GM21576 (cell line): ENCODE data around the gene TYSND1.
A peak's percentile ranks its signal among the peaks of the same experiment; 100 is the strongest.
"Not testable (repeated sequence)": the region's sequence is repeated elsewhere in the genome, so short reads cannot be mapped to it uniquely, and the experiment has no call there.

ENCODE experiments used
- ATAC-seq: cut with Tn5 transposase; IDR thresholded peaks from one replicate; pipeline ENCODE4 v1.9.1; 2021; ENCODE audit warnings: mild to moderate bottlenecking, moderate library complexity; ENCODE audit not compliant: unreplicated experiment

The TYSND1 gene

GRCh38 chr10:70135684-70136083, 10.8 kb downstream of the TYSND1 start:
- ATAC-seq: no peak

DNA sequence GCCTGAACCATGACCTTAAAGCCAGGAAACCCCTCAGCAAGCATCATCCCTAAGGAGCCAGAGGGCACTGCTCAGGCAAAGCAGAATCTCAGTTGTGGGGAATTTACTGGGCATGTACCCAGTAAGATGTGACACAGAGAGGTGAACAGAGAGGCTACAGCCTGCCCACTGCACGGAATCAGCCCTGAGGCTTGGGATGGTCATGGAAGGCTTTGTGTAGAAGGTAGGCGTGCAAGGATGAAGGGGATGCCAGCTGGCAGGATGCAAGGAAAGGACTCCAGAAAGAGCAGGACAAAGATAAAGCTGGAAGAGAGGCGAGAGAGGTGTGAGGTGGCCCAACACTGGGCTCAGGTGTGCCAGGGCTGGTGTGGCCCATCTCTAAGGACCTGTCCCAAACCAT, 11.5 kb downstream of the TYSND1 start:
- no peak for ATAC-seq

DNA sequence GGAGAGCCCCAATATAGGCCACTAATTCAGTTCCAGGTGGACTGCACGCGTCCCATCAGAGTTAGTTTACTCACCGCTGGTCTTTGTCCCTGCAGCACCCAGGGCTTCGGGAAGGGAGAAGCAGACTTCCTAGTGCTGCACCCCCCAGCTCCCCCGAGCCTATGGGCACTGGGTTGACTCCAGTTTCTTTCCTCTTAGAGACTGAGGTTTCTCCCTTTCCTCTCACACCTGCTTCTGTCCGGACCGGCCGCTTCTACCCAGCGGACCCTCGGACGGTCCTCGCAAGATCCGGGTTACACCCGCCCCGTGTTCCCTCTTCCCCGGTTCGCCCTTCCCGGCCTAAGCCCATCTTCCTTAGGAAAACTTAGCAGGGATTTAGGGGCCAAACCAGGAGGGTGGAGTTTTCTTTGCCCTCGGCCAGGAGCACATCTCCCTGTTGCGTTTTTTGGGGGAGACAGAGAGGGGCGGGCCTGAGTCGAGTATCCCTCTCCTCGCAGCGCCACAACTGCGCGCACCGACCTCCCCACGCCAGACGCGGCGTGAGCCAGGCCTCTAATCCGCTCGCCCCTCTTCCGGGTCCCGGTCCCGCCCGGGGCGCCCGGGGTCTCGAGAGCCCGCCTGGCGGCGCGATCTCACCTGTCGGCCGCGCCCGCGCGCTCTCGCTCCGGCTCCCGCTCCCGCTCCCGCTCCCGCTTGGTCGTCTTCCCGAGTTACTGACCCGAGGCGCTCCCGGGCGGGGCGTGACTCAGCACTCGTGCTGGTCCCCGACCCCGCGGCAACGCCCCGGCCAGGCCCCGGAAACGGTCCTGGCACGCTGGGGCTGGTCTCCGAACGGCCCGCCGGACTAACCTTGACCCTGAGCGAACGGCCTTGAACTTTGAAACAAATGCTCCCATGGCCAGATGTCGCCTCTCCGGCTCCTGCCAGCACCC, 14.1 kb downstream of the TYSND1 start, which contains the start of gene AIFM2:
Gene AIFM2, minus strand, starts transcription at position 728 of the 932 bp plus-strand sequence. CDS start 8,741 bp downstream, outside the sequence.
- peak; percentile 68 for ATAC-seq

- no peak for ATAC-seq
These were observed 15.0 kb downstream of the TYSND1 start for GRCh38 chr10:70131560-70131937.

DNA sequence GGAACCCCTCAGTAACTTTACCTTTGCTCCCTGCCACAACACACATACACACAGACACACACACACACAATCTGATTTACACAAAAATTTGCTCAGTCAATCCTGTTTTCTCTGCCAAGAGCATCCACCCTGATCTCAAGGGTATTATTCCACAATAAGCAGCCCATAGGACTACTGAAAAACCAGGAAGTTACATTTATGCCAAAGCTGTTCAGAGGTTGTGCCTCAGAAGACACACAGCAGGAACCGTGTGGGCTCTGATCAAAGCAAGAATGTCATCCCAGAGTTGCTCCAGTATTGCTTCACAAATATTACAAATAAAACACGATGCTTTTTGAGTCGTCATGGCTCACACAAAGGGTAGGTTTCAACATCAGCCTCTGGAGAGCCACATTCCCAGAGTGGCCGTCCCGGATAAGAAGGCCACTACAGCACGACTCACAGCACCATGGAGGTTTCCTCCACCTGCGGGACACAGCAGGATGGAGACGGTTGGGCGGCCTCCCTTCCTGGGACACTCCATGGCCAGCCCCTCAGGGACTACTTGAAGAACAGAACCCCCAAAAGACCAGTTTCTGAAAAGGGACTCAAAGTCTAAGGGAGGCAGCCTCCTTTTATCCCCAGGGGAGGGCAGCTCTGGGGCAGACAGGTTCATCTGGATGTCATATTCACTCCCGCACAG, 15.5 kb downstream of the TYSND1 start:
- no peak for ATAC-seq

GRCh38 chr10:70126700-70127395, 19.7 kb downstream of the TYSND1 start:
- ATAC-seq: no peak

DNA sequence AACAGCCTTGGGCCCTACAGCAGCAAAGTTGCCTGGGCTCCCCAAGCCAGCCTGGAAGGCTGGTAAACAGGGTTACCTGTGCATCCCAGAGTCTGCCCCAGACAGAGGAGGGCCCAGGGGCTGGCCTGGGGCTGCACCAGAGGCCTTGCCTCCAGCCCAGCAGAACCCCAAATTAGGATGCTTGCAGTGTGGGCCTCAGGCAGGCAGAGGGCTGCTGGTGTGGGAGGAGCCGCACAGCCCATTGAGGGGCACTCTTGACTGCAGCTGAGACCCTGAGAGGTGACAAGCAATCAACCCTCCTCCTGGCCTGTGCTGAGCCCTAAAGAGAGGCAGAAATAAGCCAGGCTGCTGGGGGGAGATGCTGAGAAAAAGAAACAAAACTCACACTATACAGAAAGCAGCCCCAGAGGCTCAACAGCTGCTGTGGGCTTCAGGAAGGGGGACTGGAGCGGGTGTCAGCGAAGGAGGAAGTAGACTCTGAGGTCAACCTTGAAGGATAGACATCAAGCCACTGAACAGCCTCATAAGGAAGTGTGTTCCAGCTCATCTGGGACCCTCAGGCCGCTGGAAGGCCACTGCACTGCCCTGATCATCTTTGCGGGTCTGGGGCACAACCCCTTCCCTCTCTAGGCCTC, 20.5 kb downstream of the TYSND1 start:
- no peak for ATAC-seq

DNA sequence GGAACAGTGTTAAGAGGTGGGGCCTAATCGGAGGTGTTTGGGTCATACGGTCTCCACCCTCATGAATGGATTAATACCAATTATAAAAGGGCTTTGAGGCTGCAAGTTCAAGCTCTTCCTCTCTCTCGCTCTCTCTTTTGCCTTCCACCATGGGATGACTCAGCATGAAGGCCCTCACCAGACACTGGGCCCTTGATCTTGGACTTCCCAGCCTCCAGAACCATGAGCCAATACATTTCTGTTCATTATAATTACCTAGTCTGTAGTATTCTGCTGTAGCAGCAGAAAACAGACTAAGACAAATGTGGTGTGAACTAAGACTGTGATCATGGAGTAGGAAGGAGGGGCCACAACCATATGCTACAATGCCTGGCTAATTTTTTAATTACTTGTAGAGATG, 21.6 kb downstream of the TYSND1 start:
- no peak for ATAC-seq

GRCh38 chr10:70124415-70124814, 22.1 kb downstream of the TYSND1 start:
- no peak for ATAC-seq

DNA sequence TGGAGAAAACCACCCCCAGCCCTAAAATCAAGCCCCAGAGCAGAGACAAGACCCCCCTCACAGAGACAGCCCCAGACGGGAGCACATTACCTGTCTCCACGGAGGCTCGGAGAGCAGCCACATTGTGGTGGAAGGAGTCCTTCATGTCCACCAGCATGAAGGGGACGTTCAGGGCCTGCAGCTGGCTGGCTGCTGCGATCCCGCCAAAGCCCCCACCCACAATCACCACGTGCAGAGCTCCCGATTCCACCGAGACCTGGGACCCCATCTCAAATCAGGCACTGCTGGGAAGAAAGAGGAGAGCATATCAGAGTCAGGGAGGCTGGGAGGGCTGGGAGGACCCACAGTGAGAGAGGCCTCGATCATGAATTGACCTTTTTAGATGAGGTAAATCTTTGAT, 22.7 kb downstream of the TYSND1 start:
- no peak for ATAC-seq

GRCh38 chr10:70123166-70123565, 23.3 kb downstream of the TYSND1 start:
- ATAC-seq: not testable (repeated sequence)

- no peak for ATAC-seq
These were observed 23.8 kb downstream of the TYSND1 start for GRCh38 chr10:70122742-70123141.

GRCh38 chr10:70121281-70121949, 25.1 kb downstream of the TYSND1 start:
- no peak for ATAC-seq

GRCh38 chr10:70120417-70120816, 26.1 kb downstream of the TYSND1 start:
- ATAC-seq: no peak

GRCh38 chr10:70119623-70120022, 26.9 kb downstream of the TYSND1 start:
- no peak for ATAC-seq

DNA sequence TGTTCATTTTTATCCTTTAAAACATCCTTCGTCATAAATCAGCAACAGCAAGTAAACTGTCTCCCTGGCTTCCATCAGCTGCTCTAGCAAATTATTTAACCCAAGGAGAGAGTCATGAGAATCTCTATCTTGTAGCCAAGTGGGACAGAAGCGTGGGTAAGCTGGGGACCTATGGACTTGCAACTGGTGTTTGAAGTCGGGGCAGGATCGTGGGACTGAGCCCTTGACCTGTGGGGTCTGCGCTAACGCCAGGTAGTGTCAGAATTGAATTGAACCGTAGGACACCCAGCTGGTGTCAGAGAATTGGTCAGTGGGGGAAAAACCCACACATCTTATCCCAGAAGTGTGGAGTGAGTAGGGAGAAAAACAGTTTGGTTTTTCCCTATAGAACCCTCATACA, 27.3 kb downstream of the TYSND1 start:
- ATAC-seq: no peak

DNA sequence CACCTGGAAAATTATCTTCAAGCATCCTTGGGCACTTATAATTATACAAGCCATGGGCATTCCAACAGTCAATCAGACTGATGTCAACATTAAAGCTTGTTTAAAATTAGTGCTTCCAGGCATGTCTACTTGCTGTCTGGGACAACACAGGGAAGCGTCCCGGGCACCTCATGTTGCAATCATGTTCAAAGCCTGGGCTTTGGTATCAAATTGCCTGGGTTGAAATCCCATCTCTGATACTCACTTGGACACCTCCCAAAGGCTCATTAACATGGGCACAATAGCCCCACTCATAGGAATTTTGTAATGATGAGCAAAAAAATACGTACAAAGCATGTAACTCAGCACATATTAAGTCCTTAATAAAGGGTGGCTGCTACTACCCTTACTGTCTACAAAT, 28.3 kb downstream of the TYSND1 start:
- ATAC-seq: no peak

GRCh38 chr10:70117646-70118045, 28.9 kb downstream of the TYSND1 start:
- ATAC-seq: no peak

DNA sequence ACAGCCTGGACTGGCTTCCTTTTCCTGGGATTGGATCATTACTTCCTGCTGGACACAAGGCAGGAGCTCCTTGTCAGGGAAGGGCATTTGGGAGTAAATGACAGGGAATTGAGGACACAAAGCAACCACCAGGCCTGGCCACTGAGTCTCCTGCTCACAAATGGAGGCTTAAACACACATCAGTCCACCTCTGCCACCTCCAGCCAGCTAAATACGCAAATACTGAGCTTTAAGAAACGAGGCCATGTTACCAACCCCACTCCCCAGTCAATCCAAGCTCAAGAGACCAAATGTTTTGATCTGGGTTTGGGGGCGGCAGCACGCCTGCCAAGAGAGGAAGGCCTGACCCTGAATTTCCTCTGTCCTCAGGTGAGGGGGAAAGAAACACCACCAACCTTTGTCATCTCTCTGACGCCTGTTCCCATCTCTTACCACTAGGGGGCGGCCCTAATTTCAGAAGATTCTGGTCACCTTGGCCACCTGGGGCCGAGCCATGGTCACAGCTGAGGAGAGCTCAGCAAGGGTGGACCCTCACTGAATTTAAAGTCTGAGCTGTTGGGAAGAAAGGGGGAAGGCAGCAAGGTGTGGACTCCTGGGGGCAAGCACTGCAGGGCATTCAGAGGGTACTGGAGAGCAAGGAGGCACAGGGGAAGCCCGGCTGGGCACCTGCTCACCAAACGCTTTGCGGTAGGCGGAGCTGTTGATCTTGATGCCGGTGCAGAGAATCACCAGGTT, 30.4 kb downstream of the TYSND1 start:
- no peak for ATAC-seq

DNA sequence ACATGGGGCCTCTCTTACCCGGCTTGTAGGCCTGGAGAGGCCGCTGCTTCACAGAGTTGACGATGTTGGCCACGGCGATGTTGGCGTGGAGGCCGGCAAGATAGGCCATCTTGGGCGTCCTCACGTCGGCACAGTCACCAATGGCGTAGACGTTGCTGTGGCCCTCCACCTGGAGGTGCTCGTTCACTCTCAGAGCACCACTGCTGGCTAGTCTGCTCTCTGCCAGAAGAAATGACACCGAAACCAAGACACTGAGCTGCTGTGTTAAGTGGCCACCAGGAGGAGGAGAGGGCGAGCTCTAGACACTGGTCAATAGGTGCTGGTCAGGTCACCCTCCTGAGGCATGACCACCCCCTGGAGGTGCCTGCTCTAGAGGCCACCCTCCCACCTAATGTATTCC, 31.6 kb downstream of the TYSND1 start:
- no peak for ATAC-seq
